ENCODE data around the gene HINFP. TPM values are rescaled to one million over a fixed set of nuclear protein-coding genes. Genes with fewer than 3 reads are reported as not detected.
A peak's percentile ranks its signal among the peaks of the same experiment; 100 is the strongest.

HINFP gene
- total and polyA plus RNA-seq, 2 experiments from 2014 or later: 12.6 to 29.2 TPM

DNA sequence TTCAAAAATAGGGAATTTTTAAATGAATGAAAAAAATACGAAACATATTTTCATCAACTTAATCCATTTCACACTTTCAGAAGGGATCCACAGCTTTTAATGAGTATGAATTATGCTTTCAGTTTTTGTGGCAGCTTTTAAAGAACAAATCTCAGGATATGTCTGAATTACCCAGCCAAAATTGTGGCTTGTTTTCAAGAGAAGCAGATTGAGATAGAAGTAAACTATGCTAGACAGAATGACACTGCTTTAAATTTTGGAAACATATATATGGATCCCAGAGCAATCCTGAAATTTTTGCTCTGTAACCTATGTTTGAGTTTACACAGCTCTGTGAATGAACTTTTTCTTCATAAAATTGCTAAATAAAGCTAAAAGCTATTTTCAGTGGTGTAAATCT is 2.4 kb upstream of the HINFP start (continued):
- TF ChIP-seq ZNF462 (CRISPR knock-in tag; IDR thresholded peaks at IDR 0.05) (no peak), POLR2AphosphoS5 (IDR thresholded peaks at IDR 0.05; ENCODE audit: low read depth) (no peak), JUNB (IDR thresholded peaks at IDR 0.05; ENCODE audit: unreplicated experiment) (no peak), REST (IDR thresholded peaks at IDR 0.05; ENCODE audit: unreplicated experiment) (no peak)

- H3K4me3 ChIP-seq: peak overlapping the region; percentile 62
- Mint-ChIP-seq H3K27ac (peak overlapping the region; percentile 93; the same call in 1 of the 2 replicates), H3K27me3 (ENCODE audit: insufficient read depth, low read depth, poor library complexity) (peaks cover 15% of the 10 kb centered on the region), H3K36me3 (ENCODE audit: low read depth) (peaks cover 12% of the 10 kb centered on the region), H3K4me1 (peaks cover 18% of the 10 kb centered on the region), H3K4me3 (peak overlapping the region; percentile 94), H3K9me3 (no peaks in the 10 kb centered on the region)
- H2AFZ ChIP-seq: peak overlapping the region; percentile 89; the same call in 1 of the 2 replicates
- no peaks in the 10 kb centered on the region for H3K9me2 ChIP-seq (ENCODE audit: insufficient read depth)
- no peaks in the 10 kb centered on the region for H3K27me3 ChIP-seq (ENCODE audit: insufficient read depth)
- no peak overlapping the region for H3K27ac ChIP-seq (ENCODE audit: low read depth)
- H3K36me3 ChIP-seq (ENCODE audit: insufficient read depth): no peaks in the 10 kb centered on the region
- peaks cover 11% of the 10 kb centered on the region; the same call in 1 of the 2 replicates for H4K20me1 ChIP-seq (replicated peaks; ENCODE audit: insufficient read depth)
- H3K79me2 ChIP-seq (replicated peaks; ENCODE audit: insufficient read depth): peaks cover 31% of the 10 kb centered on the region
- H3K4me1 ChIP-seq (ENCODE audit: insufficient read depth): peaks cover 15% of the 10 kb centered on the region
- H3F3A ChIP-seq (replicated peaks; ENCODE audit: low read depth): peaks cover 11% of the 10 kb centered on the region; the same call in 1 of the 2 replicates
- peak overlapping the region; percentile 80 for H3K4me2 ChIP-seq
- ATAC-seq: no peak; the same call in 2 of the 3 replicates
- no peak for DNase-seq (ENCODE audit: low spot score)
- no peak for TF ChIP-seq JUNB (IDR thresholded peaks at IDR 0.05; ENCODE audit: unreplicated experiment)
- no peak for TF ChIP-seq CTCF (conservative IDR thresholded peaks at IDR 0.05; ENCODE audit: low read depth in 2 of 2)
- TF ChIP-seq ETS1 (IDR thresholded peaks at IDR 0.05): no peak
- no peak for TF ChIP-seq NANOG (IDR thresholded peaks at IDR 0.05; ENCODE audit: borderline replicate concordance)
- no peak for TF ChIP-seq EZH2phosphoT487 (IDR thresholded peaks at IDR 0.05; ENCODE audit: unreplicated experiment)
- no peak for TF ChIP-seq ZNF331 (CRISPR knock-in tag; IDR thresholded peaks at IDR 0.05; ENCODE audit: low read depth)
Measured at GRCh38 chr11:119120639-119121007, 757 bp upstream of the HINFP start.
